LNCAP (cell line): ENCODE measurements around the gene KIF1B.

Experiments
- TF ChIP-seq, protein P1 (sequence below): fragments of 450-650 bp; IDR thresholded peaks from 2 replicates; pipeline ENCODE4 v1.5.1; 2017; ENCODE audit warnings: mild to moderate bottlenecking

The KIF1B gene

DNA sequence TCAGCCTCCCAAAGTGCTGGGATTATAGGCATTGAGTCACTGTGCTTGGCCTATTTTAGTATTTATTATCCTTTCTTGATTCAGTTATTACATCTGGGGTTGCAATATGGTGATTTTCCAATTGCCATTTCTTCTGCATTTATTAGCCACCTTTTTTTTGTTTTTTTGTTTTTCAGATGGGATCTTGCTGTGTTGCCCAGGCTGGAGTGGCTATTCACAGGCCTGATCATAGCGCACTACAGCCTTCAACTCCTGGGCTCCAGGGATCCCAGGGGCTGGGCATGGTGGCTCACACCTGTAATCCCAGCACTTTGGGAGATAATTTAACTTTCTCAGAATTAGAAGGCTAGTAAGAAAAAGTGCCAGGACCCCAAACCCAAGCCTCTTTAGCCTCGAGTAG, 106.4 kb downstream of the KIF1B start:
- TF ChIP-seq, protein P1, sequence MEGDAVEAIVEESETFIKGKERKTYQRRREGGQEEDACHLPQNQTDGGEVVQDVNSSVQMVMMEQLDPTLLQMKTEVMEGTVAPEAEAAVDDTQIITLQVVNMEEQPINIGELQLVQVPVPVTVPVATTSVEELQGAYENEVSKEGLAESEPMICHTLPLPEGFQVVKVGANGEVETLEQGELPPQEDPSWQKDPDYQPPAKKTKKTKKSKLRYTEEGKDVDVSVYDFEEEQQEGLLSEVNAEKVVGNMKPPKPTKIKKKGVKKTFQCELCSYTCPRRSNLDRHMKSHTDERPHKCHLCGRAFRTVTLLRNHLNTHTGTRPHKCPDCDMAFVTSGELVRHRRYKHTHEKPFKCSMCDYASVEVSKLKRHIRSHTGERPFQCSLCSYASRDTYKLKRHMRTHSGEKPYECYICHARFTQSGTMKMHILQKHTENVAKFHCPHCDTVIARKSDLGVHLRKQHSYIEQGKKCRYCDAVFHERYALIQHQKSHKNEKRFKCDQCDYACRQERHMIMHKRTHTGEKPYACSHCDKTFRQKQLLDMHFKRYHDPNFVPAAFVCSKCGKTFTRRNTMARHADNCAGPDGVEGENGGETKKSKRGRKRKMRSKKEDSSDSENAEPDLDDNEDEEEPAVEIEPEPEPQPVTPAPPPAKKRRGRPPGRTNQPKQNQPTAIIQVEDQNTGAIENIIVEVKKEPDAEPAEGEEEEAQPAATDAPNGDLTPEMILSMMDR: no peak

DNA sequence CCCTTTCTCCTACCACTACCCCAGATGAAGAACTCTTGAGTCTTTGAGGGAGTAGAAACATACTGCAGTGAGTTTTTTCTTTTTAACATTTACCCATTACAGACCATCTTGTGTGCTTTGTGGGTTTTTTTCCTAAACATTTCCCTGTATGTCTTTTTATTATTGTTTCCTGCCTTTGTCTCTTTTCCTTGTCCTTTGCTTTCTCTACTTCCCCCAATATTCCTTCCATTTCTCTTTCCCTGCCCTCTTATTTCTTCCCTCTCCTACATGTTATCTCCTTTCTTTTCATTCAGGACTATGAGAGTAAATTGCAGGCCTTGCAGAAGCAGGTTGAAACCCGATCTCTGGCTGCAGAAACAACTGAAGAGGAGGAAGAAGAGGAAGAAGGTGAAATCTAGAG, 109.4 kb downstream of the KIF1B start:
- TF ChIP-seq, protein P1: no peak

DNA sequence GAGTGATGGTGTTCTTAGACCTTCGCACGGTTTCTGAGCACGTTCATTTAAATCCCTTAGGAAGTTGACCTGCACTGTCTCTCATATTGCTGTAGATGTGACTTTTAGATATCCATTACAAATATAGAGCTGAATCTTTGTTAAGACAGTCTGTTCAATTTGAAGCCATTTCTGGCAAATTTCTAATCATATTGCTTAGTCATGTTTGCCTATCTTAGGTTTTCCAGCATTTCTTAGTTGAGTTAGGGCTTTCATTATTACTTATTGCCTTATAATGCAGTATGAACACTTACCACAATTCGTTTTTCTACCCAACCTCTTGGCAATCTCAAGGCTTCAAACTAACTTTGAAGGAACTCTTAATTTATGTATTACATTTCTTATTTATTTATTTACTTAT, 110.0 kb downstream of the KIF1B start:
- TF ChIP-seq, protein P1: no peak

DNA sequence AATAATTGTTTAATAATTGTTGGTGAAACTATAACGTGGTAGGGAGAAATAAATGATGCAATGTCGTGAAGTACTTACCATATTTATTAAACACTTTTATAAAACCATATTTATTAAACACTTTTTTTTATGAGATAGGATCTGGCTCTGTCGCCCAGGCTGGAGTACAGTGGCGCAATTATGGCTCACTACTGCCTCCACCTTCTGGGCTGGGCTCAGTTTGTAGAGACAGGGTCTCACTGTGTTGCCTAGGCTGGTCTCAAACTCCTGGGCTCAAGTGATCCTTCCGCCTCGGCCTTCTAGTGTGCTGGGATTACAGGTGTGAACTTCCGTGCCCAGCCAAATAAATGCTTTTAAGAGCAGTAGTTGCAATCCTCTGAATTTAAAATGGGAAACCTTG, 112.5 kb downstream of the KIF1B start:
- TF ChIP-seq, protein P1: no peak

DNA sequence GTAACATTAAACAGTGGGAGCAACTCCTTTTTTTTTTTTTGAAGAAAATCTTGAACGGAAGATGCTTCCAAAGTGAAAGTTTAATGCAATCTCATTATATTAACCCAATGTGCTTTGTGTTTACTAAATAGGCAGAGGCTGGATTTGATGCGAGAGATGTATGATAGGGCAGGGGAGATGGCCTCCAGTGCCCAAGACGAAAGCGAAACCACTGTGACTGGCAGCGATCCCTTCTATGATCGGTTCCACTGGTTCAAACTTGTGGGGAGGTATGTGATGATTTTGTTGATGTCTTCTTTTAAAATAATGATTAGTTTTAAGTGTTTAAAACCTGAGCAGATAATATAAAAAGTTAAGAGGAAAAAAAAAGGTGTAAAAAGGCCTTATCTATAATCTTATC, 114.3 kb downstream of the KIF1B start:
- TF ChIP-seq, protein P1: no peak

DNA sequence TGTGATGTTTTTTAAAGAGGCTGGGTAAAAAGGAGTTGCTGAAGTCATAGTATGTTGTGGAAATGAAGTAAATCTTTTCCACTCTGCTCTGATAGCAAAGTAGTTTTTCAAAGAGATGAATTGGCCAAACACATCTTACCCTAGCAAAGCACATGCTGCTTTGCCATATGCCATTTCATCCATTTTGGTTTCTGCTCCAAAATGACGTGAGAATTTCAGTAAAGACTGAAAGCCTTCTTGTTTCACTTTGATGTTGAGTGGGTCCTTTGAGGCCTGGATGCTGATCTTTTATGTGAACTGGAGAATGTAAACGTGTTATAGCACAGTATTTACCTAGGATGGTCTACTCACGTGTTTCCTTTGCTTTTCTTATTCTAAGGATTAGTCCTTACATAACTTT, 115.2 kb downstream of the KIF1B start:
- TF ChIP-seq, protein P1: no peak

DNA sequence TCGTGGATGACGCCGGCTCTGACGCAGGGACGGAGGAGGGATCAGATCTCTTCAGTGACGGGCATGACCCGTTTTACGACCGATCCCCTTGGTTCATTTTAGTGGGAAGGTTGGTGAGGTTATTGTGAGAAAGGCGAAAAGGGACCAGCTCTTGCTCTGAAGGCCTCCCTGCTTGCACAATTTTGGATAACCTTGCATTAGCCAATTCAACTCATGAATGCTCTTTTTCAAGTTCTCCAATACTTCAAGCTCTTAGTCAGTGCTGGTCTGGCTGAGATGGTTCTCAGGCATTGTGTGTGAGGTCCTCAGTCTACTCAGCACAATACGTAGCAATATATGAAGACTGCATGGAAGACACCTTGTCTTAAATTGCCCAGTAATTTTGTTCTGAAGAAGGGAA, 115.9 kb downstream of the KIF1B start:
- TF ChIP-seq, protein P1: no peak

DNA sequence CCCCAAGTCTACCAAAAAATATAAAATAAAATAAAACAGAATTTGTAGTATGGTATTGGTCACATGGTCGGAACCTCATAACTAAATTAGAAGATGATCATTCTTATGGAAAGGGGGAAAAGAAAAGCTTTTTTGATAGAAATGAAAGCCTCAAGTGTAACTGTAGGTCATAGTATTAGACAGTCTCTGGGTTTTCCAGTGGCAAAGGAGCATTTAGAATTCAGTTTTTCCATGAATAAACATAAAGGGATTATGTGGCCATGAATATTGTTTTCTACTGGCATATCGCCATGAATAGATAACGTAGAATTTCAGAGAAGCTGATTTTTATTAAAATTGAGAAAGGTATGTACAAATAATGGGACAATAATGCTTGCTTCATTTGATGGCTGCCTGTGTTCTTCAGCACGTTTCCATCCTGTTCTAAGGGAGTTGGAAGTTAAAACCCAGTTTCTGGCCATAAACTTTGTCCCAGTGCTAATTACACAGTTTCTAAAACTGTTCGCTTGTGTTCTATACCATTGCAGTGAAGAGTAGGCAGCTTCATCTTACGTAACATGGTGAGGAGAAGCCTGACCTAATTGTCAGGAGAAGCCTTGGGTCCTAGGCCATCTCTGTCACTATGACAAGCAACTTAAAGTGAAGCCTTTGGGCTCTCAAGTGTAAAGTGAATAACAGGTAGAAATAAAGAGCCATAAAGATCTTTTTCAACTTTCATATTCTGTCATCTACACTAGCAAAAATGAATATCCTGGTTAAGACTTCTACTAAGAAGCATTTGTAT, 118.0 kb downstream of the KIF1B start:
- TF ChIP-seq, protein P1: no peak
